GM12878 (cell line): Measurements from ENCODE around the gene OR13H1. TPM values are rescaled to one million over a fixed set of nuclear protein-coding genes. Genes with fewer than 3 reads are reported as not detected.

Source experiments
- ATAC-seq: fragments of 200-7000 bp; cut with Tn5 transposase; 3 replicates; pipeline ENCODE4 v1.9.1; 2020; ENCODE audit warnings: mild to moderate bottlenecking, moderate library complexity
- BruUV-seq: library from RNA; stranded (reverse); fragments of 400-500 nt; replicated peaks from 2 replicates; lab custom pipeline; 2021; lab: Mats Ljungman, UMichigan
- CTCF ChIA-PET: fragments of 300-600 bp; sonication (Branson Sonifier 250); formaldehyde crosslinking; extraction: SDS; loops from one replicate; lab custom pipeline; 2021; ENCODE audit warnings: inconsistent platforms; lab: Yijun Ruan, JAX
- POLR2A ChIA-PET: fragments of 350-600 bp; formaldehyde crosslinking; extraction: SDS; loops from one replicate; lab custom pipeline; 2021; ENCODE audit warnings: inconsistent platforms; lab: Charles Lee
- RAD21 ChIA-PET: fragments of 300-600 bp; sonication (Branson Sonifier 250); formaldehyde crosslinking; loops from one replicate; lab custom pipeline; 2023; ENCODE audit warnings: antibody characterized with exemption; ENCODE audit not compliant: unreplicated experiment; lab: Charles Lee
- SMC1A ChIA-PET: fragments of 300-600 bp; sonication (Branson Sonifier 250); formaldehyde crosslinking; loops from one replicate; lab custom pipeline; 2023; ENCODE audit not compliant: unreplicated experiment, uncharacterized antibody; lab: Charles Lee
- DNase-seq: peaks from one replicate; pipeline ENCODE4 v3.0.0-alpha.2; 2011; ENCODE audit warnings: low read depth, low spot score
- FAIRE-seq: peaks from 3 replicates; lab custom pipeline; 2011; peaks lifted over from hg19 to GRCh38; lab: Jason Lieb, UNC
- H2AFZ ChIP-seq: 2 replicates; pipeline ENCODE4 v1.6.0; 2011; ENCODE audit warnings: low read depth, low read length, control low read depth; ENCODE audit not compliant: control insufficient read depth
- H3K27ac ChIP-seq: 2 replicates; pipeline ENCODE4 v1.5.1; 2011; ENCODE audit warnings: control low read depth; ENCODE audit not compliant: control insufficient read depth, insufficient read depth
- H3K27me3 ChIP-seq, 2 experiments: replicated peaks in 1 of 2; 2 replicates each; pipeline versions ENCODE4 v1.6.0 to v1.6.1; 2011; ENCODE audit warnings: low read length in 1 of 2; ENCODE audit not compliant: control insufficient read depth in 2 of 2, insufficient read depth in 2 of 2
- H3K36me3 ChIP-seq, 2 experiments: 2 replicates each; pipeline ENCODE4 v1.5.1; 2011; ENCODE audit warnings: low read length in 1 of 2; ENCODE audit not compliant: control insufficient read depth in 2 of 2, insufficient read depth in 2 of 2
- H3K4me1 ChIP-seq: 2 replicates; pipeline ENCODE4 v1.6.1; 2011; ENCODE audit warnings: mild to moderate bottlenecking, low read length, moderate library complexity, mixed read lengths; ENCODE audit not compliant: control insufficient read depth, insufficient read depth
- H3K4me2 ChIP-seq: 2 replicates; pipeline ENCODE4 v1.6.0; 2011; ENCODE audit warnings: control low read depth; ENCODE audit not compliant: control insufficient read depth, insufficient read depth
- H3K4me3 ChIP-seq: fragments of 200-600 bp; sonication (generic); 2 replicates; pipeline ENCODE4 v1.5.1; 2016
- H3K79me2 ChIP-seq: 2 replicates; pipeline ENCODE4 v1.6.0; 2011; ENCODE audit warnings: low read length; ENCODE audit not compliant: control insufficient read depth, insufficient read depth
- H3K9ac ChIP-seq: 2 replicates; pipeline ENCODE4 v1.8.0; 2011; ENCODE audit warnings: low read length, control low read depth, mixed read lengths; ENCODE audit not compliant: control insufficient read depth, insufficient read depth
- H3K9me3 ChIP-seq: replicated peaks from 3 replicates; pipeline ENCODE4 v1.5.1; 2011; ENCODE audit warnings: mild to moderate bottlenecking, low read length; ENCODE audit not compliant: control insufficient read depth, insufficient read depth
- H4K20me1 ChIP-seq: 2 replicates; pipeline ENCODE4 v1.6.0; 2011; ENCODE audit not compliant: control insufficient read depth, insufficient read depth
- ATF7 ChIP-seq: fragments of 450-650 bp; IDR thresholded peaks from 2 replicates; pipeline ENCODE4 v1.6.1; 2016; ENCODE audit warnings: low read depth, mild to moderate bottlenecking
- CBFB ChIP-seq: IDR thresholded peaks from 2 replicates; pipeline ENCODE4 v1.6.1; 2016; ENCODE audit warnings: antibody characterized with exemption, low read depth
- CHD1 ChIP-seq: IDR thresholded peaks from 2 replicates; pipeline ENCODE4 v1.6.1; 2012; ENCODE audit warnings: low read depth, low read length, improper control_type of control experiment
- JUND ChIP-seq: IDR thresholded peaks from 2 replicates; pipeline ENCODE4 v1.6.1; 2012; ENCODE audit warnings: low read depth, mild to moderate bottlenecking, low read length, improper control_type of control experiment, moderate library complexity
- MYB ChIP-seq: fragments of 150-350 bp; IDR thresholded peaks from 2 replicates; pipeline ENCODE4 v1.6.1; 2014; ENCODE audit warnings: mild to moderate bottlenecking, low read depth, low read length, borderline replicate concordance
- NFIC ChIP-seq: IDR thresholded peaks from 2 replicates; pipeline ENCODE4 v1.6.1; 2012; ENCODE audit warnings: low read depth, mild to moderate bottlenecking, inconsistent platforms, low read length, moderate library complexity
- SP1 ChIP-seq: IDR thresholded peaks from one replicate; pipeline ENCODE4 v1.6.1; 2011; ENCODE audit warnings: low read depth, low read length
- STAT1 ChIP-seq: fragments of 450-650 bp; conservative IDR thresholded peaks from 2 replicates; pipeline ENCODE4 v1.6.1; 2014; ENCODE audit warnings: antibody characterized with exemption, mild to moderate bottlenecking
- TAF1 ChIP-seq: IDR thresholded peaks from 2 replicates; pipeline ENCODE4 v1.6.1; 2011; ENCODE audit warnings: mild to moderate bottlenecking, low read depth, low read length, borderline replicate concordance
- TBL1XR1 ChIP-seq: IDR thresholded peaks from 2 replicates; pipeline ENCODE4 v1.6.1; 2012; ENCODE audit warnings: low read depth, low read length, improper control_type of control experiment
- ZSCAN29 ChIP-seq: fragments of 450-650 bp; IDR thresholded peaks from 2 replicates; pipeline ENCODE4 v1.6.1; 2017; ENCODE audit warnings: mild to moderate bottlenecking, moderate library complexity
- in situ Hi-C: fragments of 300-500 bp; cut with MboI; formaldehyde crosslinking; loops from 9 replicates; pipeline ENCODE4 v1.14.3; 2018; ENCODE audit warnings: mixed read lengths
- intact Hi-C: fragments of 100-400 bp; cut with micrococcal nuclease; formaldehyde crosslinking; loops from one replicate; pipeline ENCODE4 v1.14.2; 2022; ENCODE audit not compliant: unreplicated experiment
- polyA plus RNA-seq, 11 experiments: library from polyadenylated mRNA; depleted of rRNA in 4 of 11; unstranded in 6 of 11; stranded (reverse) in 5 of 11; fragments of >200 nt; fragmentation: Nextera tagmentation in 4 of 11; fragmentation: Illumina TruSeq in 1 of 11; extraction: Ambion mirVana in 4 of 11; extraction: Trizol in 1 of 11; gene quantifications; 1 replicate in 1 of 11; 2 replicates in 10 of 11; pipeline versions ENCODE4 v1.2.1 to v1.2.3, GENCODE V29; 2011 to 2016; ENCODE audit warnings: inconsistent platforms in 2 of 11, missing spikeins in 2 of 11, low read depth in 1 of 11
- total RNA-seq, 4 experiments: library from RNA; depleted of rRNA in 3 of 4; stranded (reverse); fragments of >200 nt in 3 of 4; fragmentation: Illumina TruSeq in 1 of 4; extraction: Trizol in 1 of 4; gene quantifications; 2 replicates each; pipeline versions ENCODE4 v1.2.1 to v1.2.3, GENCODE V29; 2013 to 2021
- TF ChIP-seq, protein P1 (sequence below): fragments of 450-650 bp; IDR thresholded peaks from 2 replicates; pipeline ENCODE4 v1.6.1; 2017; ENCODE audit warnings: mild to moderate bottlenecking
- TF ChIP-seq, protein P2 (sequence below): fragments of 150-350 bp; IDR thresholded peaks from 2 replicates; pipeline ENCODE4 v1.6.1; 2016; ENCODE audit warnings: low read depth, low read length
- TF ChIP-seq, protein P3 (sequence below): IDR thresholded peaks from 2 replicates; pipeline ENCODE4 v1.6.1; 2011; ENCODE audit warnings: low read depth, mild to moderate bottlenecking, low read length, moderate library complexity, borderline replicate concordance; ENCODE audit errors: extremely low read depth

The OR13H1 gene
- total and polyA plus RNA-seq, 10 of the 15 experiments (the other 5 are each of a cell fraction or from before 2014, with no cell fraction given): not detected

DNA sequence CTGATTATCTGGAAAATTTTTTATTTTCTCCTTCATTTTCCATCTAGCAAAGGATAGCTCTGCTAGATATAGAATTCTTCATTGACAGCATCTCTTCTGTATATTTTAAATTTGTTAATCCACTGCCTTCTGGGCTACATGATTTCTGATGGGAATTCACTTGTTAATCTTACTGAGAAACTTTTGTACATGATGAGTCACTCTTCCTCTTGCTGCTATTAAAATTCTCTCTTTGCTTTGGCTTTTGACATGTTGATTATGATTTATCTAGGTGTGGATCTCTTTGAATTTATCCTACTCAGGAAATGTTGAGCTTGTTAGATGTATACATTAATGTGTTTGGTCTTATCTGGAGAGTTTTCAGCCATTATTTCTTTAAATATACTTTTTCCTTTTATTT lies 27.5 kb downstream of the OR13H1 start:
- no peak for ATAC-seq
- no peak for FAIRE-seq
- Histone ChIP-seq H3K4me3 (no peak overlapping the region), H3K79me2 (no peaks in the 10 kb centered on the region), H3K4me1 (no peaks in the 10 kb centered on the region), H3K9me3 (no peaks in the 10 kb centered on the region), H2AFZ (no peak overlapping the region), H3K36me3 (no peaks in the 10 kb centered on the region), H3K27me3 (no peaks in the 10 kb centered on the region), H3K27ac (no peak overlapping the region), H4K20me1 (no peaks in the 10 kb centered on the region), H3K4me2 (no peak overlapping the region), H3K9ac (no peak overlapping the region)
- ChIA-PET CTCF (no interaction called here), RAD21 (no interaction called here), POLR2A (no interaction called here), SMC1A (interaction anchor here (1.5 kb wide), 1 partner anchor 10 kb away, joined by 3 read pairs; no protein-coding TSS in a partner anchor)
- BruUV-seq: no TSS peak
- intact Hi-C loops: no loop called here
- in situ Hi-C loops: no loop called here
- DNase-seq: no peak
- TF ChIP-seq, protein P1, sequence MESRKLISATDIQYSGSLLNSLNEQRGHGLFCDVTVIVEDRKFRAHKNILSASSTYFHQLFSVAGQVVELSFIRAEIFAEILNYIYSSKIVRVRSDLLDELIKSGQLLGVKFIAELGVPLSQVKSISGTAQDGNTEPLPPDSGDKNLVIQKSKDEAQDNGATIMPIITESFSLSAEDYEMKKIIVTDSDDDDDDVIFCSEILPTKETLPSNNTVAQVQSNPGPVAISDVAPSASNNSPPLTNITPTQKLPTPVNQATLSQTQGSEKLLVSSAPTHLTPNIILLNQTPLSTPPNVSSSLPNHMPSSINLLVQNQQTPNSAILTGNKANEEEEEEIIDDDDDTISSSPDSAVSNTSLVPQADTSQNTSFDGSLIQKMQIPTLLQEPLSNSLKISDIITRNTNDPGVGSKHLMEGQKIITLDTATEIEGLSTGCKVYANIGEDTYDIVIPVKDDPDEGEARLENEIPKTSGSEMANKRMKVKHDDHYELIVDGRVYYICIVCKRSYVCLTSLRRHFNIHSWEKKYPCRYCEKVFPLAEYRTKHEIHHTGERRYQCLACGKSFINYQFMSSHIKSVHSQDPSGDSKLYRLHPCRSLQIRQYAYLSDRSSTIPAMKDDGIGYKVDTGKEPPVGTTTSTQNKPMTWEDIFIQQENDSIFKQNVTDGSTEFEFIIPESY: no peak
- TF ChIP-seq ZSCAN29: no peak
- TF ChIP-seq, protein P2, sequence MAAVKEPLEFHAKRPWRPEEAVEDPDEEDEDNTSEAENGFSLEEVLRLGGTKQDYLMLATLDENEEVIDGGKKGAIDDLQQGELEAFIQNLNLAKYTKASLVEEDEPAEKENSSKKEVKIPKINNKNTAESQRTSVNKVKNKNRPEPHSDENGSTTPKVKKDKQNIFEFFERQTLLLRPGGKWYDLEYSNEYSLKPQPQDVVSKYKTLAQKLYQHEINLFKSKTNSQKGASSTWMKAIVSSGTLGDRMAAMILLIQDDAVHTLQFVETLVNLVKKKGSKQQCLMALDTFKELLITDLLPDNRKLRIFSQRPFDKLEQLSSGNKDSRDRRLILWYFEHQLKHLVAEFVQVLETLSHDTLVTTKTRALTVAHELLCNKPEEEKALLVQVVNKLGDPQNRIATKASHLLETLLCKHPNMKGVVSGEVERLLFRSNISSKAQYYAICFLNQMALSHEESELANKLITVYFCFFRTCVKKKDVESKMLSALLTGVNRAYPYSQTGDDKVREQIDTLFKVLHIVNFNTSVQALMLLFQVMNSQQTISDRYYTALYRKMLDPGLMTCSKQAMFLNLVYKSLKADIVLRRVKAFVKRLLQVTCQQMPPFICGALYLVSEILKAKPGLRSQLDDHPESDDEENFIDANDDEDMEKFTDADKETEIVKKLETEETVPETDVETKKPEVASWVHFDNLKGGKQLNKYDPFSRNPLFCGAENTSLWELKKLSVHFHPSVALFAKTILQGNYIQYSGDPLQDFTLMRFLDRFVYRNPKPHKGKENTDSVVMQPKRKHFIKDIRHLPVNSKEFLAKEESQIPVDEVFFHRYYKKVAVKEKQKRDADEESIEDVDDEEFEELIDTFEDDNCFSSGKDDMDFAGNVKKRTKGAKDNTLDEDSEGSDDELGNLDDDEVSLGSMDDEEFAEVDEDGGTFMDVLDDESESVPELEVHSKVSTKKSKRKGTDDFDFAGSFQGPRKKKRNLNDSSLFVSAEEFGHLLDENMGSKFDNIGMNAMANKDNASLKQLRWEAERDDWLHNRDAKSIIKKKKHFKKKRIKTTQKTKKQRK: no peak
- TF ChIP-seq, protein P3, sequence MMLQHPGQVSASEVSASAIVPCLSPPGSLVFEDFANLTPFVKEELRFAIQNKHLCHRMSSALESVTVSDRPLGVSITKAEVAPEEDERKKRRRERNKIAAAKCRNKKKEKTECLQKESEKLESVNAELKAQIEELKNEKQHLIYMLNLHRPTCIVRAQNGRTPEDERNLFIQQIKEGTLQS: no peak
- no peak for TF ChIP-seq STAT1
- TF ChIP-seq CBFB: no peak
- no peak for TF ChIP-seq CHD1
- no peak for TF ChIP-seq SP1
- no peak for TF ChIP-seq JUND
- TF ChIP-seq MYB: no peak
- no peak for TF ChIP-seq ATF7
- TF ChIP-seq TBL1XR1: no peak
- TF ChIP-seq NFIC: no peak
- TF ChIP-seq TAF1: no peak
